GM12874 (cell line): Measurements from ENCODE around the gene RALGPS1.

Experiments used
- TF ChIP-seq, protein P1 (sequence below): IDR thresholded peaks from 2 replicates; pipeline ENCODE4 v1.5.1; 2011; ENCODE audit warnings: low read depth, mild to moderate bottlenecking, control low read depth, low read length, moderate library complexity; ENCODE audit not compliant: insufficient read depth

RALGPS1 gene

DNA sequence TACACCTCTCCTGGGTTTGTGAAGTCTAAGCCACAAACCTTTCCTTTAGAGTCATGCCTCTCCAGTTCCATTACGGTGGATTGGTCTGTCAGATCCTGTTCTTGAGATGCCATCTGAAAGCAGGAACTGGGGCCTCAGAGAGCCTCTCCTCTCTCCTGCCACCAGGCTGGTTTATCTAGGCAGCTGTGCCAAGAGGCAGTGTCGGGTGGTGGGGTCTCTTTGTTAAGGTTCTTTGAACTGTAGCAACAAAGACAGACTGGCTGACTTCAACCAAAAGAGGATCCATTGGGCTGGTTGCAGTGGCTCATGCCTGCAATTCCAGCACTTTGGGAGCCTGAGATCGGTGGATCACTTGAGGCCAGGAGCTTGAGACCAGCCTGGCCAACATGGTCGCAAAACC lies 273.8 kb downstream of the RALGPS1 start:
- TF ChIP-seq, protein P1, sequence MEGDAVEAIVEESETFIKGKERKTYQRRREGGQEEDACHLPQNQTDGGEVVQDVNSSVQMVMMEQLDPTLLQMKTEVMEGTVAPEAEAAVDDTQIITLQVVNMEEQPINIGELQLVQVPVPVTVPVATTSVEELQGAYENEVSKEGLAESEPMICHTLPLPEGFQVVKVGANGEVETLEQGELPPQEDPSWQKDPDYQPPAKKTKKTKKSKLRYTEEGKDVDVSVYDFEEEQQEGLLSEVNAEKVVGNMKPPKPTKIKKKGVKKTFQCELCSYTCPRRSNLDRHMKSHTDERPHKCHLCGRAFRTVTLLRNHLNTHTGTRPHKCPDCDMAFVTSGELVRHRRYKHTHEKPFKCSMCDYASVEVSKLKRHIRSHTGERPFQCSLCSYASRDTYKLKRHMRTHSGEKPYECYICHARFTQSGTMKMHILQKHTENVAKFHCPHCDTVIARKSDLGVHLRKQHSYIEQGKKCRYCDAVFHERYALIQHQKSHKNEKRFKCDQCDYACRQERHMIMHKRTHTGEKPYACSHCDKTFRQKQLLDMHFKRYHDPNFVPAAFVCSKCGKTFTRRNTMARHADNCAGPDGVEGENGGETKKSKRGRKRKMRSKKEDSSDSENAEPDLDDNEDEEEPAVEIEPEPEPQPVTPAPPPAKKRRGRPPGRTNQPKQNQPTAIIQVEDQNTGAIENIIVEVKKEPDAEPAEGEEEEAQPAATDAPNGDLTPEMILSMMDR, result no peak

DNA sequence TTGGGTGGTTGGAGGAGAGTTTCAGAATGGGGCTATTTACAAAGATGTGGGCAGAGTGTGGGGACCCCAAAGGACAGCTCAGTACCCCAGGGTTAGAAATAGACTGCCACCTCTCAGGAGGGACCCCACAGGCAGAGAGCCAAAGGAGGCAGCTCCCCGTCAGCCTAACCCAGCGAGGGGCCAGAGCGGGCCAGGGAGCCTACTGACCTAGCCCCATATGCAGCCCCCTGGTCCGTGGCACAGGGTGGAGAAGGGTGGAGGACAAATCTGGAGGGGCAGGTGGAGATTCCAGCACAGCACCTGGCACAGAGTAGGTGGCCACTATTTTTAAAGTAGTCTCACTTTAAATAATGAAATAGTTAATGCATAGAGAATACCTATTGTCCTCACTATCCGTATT lies 275.0 kb downstream of the RALGPS1 start:
- TF ChIP-seq, protein P1, result no peak

DNA sequence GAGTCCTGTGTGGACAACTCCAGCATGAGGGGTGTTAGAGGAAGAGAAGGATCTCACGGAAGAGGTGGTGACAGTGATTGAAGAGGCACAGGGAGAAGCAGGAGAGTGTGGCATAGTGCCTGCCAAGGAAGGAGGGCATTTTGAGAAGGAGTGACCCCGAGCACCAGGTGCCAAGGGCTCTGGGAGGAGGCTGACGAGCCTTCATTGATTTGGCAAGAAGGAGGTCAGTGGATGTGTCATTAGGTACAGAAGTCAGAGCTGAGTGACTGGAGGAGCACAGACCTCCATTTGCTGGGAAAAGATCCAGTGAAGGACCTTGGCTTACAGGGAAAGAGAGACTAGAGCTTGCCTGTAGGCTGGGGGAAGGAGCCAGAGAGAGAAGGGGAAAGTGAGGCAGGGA lies 278.2 kb downstream of the RALGPS1 start:
- TF ChIP-seq, protein P1, result no peak

DNA sequence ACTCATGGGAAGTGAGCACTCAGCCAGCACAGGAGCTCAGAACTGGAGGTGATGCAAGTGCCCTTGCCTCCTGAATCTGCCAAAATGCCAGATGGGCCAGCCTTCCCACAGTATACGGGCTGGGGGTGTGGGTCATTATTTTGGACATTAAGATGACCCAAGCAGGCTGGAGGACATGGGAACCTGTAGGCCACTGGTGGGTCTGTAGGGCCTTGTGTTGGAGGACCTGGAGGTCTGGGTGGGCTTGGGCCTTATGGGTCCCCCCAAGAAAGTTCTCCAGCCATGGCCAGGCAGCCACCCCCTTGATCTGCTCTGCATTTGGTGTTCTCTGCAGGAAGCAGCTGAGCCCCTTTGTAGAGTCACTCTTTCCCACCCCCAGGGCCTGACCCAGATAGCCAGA lies 278.9 kb downstream of the RALGPS1 start:
- TF ChIP-seq, protein P1, result no peak

DNA sequence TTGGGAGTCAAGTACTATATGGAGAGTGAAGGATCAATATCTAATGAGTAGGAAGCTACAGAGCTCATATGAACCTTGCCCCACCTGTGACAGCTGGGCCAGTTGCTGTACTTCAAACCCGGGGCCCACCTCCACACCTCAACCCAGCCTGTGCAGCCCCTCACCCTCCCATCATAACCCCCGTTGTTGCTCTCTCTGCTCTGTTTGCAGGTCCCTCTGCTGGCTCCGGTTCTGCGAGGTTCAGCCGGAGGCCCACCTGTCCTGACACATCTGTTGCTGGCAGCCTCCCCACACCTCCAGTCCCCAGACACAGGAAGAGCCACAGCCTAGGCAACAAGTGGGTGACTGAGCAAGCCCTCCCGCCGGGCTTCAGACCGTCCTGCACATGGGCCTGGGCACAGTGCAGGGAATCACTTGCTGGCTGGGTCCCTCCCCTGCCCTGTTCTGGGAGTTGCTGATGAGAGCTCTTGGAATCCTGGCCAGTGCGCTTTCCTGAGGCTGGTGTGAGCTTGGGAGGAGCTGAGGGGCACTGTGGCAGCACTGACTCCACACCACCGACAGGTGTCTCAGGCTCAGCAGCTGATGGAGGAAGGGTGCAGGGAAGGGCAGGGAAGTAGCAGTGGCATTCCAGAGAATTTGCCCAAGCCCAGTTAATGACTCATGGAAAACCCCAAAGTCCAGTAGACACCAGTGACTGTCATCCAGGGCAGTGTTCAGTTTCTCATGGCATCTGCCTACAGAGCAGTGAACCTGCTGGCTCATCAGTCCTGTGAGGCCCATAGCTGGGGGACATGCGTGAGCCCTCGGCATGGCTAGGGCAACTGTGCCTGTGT lies 280.5 kb downstream of the RALGPS1 start:
- TF ChIP-seq, protein P1, result no peak

DNA sequence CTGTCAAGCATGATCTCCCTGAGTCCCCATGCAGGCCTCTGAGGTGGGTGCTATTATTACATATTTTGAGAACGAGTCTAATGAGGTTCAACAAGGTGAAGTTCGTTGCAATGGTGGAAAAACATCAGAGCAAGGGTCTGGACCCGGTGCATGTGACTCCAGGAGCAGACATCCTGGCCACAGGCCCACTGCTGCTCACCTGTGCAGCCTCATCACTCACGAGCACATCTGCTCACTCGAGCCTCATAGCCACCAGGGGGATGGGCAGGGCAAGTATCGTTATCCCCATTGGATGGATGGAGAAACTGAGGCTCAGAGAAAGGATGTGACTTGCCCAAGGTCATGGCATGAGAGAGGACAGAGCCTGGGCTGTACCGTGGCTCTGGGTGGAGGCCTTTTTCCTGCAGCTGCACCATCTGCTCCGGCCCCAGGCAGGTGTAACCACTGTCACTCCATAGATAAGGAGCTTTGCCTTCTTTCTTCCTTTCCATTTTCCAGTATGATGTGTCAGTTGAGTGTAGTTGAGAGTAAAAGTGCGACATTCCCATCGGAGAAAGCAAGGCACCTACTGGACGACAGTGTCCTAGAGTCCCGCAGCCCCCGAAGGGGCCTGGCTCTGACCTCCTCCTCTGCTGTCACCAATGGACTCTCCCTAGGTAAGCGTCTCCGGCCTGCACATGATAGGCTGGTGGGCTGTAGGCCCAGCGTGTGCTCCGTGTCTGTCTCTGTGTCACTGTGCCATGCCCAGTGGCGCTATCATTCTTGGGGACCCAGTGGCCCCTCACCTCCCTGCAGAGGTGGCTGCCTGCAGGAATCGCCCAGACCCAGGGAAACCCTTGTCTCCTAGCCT lies 281.6 kb downstream of the RALGPS1 start:
- TF ChIP-seq, protein P1, result no peak

DNA sequence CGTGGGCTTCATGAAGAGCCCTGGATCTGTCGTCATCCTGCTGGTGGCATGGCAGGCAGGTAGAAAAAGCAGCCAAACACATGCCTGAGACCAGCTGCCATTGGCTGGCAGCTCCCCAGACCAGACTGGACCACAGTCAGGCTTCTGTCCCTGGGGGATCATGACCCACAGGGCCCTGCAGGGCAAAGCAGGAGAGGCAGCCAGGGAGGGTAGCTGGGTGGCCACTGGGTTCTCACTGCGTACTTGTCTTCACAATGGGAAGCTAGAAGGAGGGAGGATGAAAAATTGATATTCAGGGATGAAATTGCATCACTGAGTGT lies 282.2 kb downstream of the RALGPS1 start:
- TF ChIP-seq, protein P1, result no peak
